ENCODE measurements around the gene HS1BP3. TPM values are rescaled to one million over a fixed set of nuclear protein-coding genes. Genes with fewer than 3 reads are reported as not detected.

HS1BP3 gene
- total RNA-seq, 1 donor from 2014 or later: 21.0 TPM

GRCh38 chr2:20674974-20675679 is 24.2 kb upstream of the HS1BP3 start:
- no peak overlapping the region for H3K4me3 Mint-ChIP-seq (ENCODE audit: unreplicated experiment)
- H3K4me1 ChIP-seq (ENCODE audit: insufficient read depth, low read length): peaks cover 7% of the 10 kb centered on the region
- H3K36me3 Mint-ChIP-seq (ENCODE audit: low read depth, unreplicated experiment): peaks cover 2% of the 10 kb centered on the region
- no peaks in the 10 kb centered on the region for H3K9me3 ChIP-seq (ENCODE audit: insufficient read depth, low read depth, low read length)
- no peak for TF ChIP-seq CTCF (IDR thresholded peaks at IDR 0.05; ENCODE audit: insufficient read depth, low read depth, low read length)
- no peak for TF ChIP-seq EZH2 (IDR thresholded peaks at IDR 0.05; ENCODE audit: insufficient read depth, low read length)
- peaks cover 27% of the 10 kb centered on the region for H3K27me3 Mint-ChIP-seq (ENCODE audit: low read depth, unreplicated experiment)
- DNase-seq (ENCODE audit: low read depth) (peak; percentile 64), FAIRE-seq (peak; percentile 45)
- H3K4me1 Mint-ChIP-seq (ENCODE audit: low read depth, unreplicated experiment): peaks cover 4% of the 10 kb centered on the region
- no peak overlapping the region for H3K4me3 ChIP-seq (ENCODE audit: insufficient read depth, low read depth, low read length)
- H3K9me3 Mint-ChIP-seq (ENCODE audit: unreplicated experiment): peaks cover 4% of the 10 kb centered on the region
- H3K79me2 ChIP-seq (ENCODE audit: insufficient read depth, low read length): no peaks in the 10 kb centered on the region
- no peak overlapping the region for H3K27ac Mint-ChIP-seq (ENCODE audit: unreplicated experiment)
- H4K20me1 ChIP-seq (ENCODE audit: insufficient read depth, low read length): no peaks in the 10 kb centered on the region
- H2AFZ ChIP-seq (ENCODE audit: low read depth, low read length): no peak overlapping the region
- H3K36me3 ChIP-seq (ENCODE audit: insufficient read depth, low read length): no peaks in the 10 kb centered on the region
- H3K27ac ChIP-seq (ENCODE audit: low read depth, low read length): no peak overlapping the region
- peaks cover 38% of the 10 kb centered on the region for H3K27me3 ChIP-seq (ENCODE audit: insufficient read depth, low read length)
- peak overlapping the region; percentile 15 for H3K4me2 ChIP-seq (ENCODE audit: low read length)
- H3K9ac ChIP-seq (ENCODE audit: low read length): no peak overlapping the region

DNA sequence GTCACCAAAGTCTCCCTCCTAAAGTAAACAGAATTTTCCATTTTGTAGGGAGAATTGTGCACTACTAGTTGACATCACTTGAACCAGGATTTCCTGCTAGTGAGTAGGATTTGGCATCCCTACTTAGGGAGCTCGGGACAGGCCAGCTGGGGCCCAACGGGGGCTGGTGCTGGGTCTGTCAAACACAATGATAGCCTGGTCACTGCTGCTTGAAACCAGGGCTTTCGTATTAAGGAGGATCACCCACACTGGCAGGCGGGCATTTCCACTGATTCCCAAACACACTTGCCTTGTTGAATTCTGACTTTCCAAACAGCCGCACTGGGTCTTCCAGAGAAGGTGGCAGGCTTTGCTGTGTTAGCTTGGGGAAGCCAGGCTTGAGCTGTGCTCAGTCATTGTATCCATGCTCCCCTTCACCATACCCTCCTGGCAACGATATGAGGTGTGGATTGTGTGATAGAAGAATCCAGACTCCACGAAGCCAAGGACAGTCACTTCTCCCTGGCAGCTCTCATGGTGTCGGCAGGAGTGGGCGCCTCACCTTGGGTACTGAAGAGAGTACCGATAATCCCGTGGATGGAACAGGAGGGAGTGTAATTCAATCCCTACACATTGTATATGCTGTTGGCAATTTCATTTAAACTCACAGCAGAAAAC is 23.5 kb upstream of the HS1BP3 start:
- Histone ChIP-seq H3K4me1 (ENCODE audit: insufficient read depth, low read length) (peaks cover 10% of the 10 kb centered on the region), H3K9ac (ENCODE audit: low read length) (no peak overlapping the region), H4K20me1 (ENCODE audit: insufficient read depth, low read length) (no peaks in the 10 kb centered on the region), H3K27ac (ENCODE audit: low read depth, low read length) (no peak overlapping the region), H3K9me3 (ENCODE audit: insufficient read depth, low read depth, low read length) (no peaks in the 10 kb centered on the region), H3K4me3 (ENCODE audit: insufficient read depth, low read depth, low read length) (no peak overlapping the region), H2AFZ (ENCODE audit: low read depth, low read length) (no peak overlapping the region), H3K36me3 (ENCODE audit: insufficient read depth, low read length) (no peaks in the 10 kb centered on the region), H3K79me2 (ENCODE audit: insufficient read depth, low read length) (no peaks in the 10 kb centered on the region), H3K4me2 (ENCODE audit: low read length) (no peak overlapping the region), H3K27me3 (ENCODE audit: insufficient read depth, low read length) (peaks cover 45% of the 10 kb centered on the region)
- peaks cover 4% of the 10 kb centered on the region for H3K4me1 Mint-ChIP-seq (ENCODE audit: low read depth, unreplicated experiment)
- DNase-seq (ENCODE audit: low read depth) (no peak), FAIRE-seq (no peak)
- H3K9me3 Mint-ChIP-seq (ENCODE audit: unreplicated experiment): peaks cover 4% of the 10 kb centered on the region
- no peak overlapping the region for H3K27ac Mint-ChIP-seq (ENCODE audit: unreplicated experiment)
- H3K27me3 Mint-ChIP-seq (ENCODE audit: low read depth, unreplicated experiment): peaks cover 33% of the 10 kb centered on the region
- peaks cover 2% of the 10 kb centered on the region for H3K36me3 Mint-ChIP-seq (ENCODE audit: low read depth, unreplicated experiment)
- TF ChIP-seq EZH2 (IDR thresholded peaks at IDR 0.05; ENCODE audit: insufficient read depth, low read length) (no peak), CTCF (IDR thresholded peaks at IDR 0.05; ENCODE audit: insufficient read depth, low read depth, low read length) (no peak)
- no peak overlapping the region for H3K4me3 Mint-ChIP-seq (ENCODE audit: unreplicated experiment)

Data from astrocyte (in vitro differentiated cells and primary cell).